ENCODE measurements around the gene CHD6. TPM values are rescaled to one million over a fixed set of nuclear protein-coding genes. Genes with fewer than 3 reads are reported as not detected.
A peak's percentile ranks its signal among the peaks of the same experiment; 100 is the strongest.

The CHD6 gene
- total RNA-seq, 2 experiments from 2014 or later = 18.4 to 19.5 TPM

DNA sequence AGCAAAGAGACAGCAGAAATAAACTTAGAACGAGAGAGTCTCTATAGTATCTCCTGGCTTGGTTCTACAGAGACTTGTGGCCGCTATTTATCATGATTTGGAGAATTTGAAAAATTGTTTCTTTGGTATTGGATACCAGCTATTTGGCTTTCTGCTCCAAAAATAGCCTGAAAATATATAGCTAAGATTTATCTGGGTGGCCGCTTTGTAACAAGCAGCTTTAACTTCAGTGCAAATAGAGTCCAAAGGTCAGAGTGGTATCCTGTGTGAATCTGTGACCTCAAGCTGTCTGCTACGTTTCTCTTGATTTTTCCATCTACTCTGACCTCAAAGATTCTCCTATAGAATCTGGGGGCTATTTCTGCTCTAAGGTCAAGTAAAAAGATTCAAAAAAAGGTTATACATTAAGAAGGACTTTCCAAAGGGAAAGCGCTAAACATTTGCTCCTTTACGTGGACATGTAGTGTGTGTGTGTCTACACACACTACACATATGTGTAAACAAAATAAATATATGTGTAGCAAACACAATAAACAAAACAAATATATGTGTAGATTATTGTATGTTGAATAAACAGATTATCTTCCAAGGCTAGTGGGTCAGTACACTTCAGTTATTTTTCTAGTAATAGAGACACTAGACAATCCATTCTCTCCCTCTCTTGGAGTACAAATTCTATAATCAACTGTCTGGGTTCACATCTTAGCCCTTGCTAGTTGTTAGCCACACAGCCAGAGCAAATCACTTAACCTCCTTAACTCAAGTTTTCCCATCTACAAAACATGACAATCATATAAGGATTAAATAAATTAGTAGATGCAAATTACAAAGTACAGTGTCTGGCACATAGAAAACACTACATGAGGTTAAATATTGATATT is 40.8 kb downstream of the CHD6 start:
- H3K27ac Mint-ChIP-seq = peak overlapping the region; percentile 2
- H3K36me3 Mint-ChIP-seq = peaks cover 11% of the 10 kb centered on the region
- H3K4me1 Mint-ChIP-seq = peaks cover 56% of the 10 kb centered on the region
- DNase-seq = no peak
- H3K27me3 Mint-ChIP-seq = no peaks in the 10 kb centered on the region
- no peak overlapping the region for H3K4me3 Mint-ChIP-seq
- H3K9me3 Mint-ChIP-seq = peaks cover 4% of the 10 kb centered on the region

GRCh38 chr20:41575412-41575811 is 42.8 kb downstream of the CHD6 start:
- Mint-ChIP-seq H3K4me3 (no peak overlapping the region), H3K4me1 (peaks cover 62% of the 10 kb centered on the region), H3K27me3 (no peaks in the 10 kb centered on the region), H3K36me3 (peaks cover 14% of the 10 kb centered on the region), H3K27ac (no peak overlapping the region), H3K9me3 (peaks cover 4% of the 10 kb centered on the region)
- DNase-seq = no peak

DNA sequence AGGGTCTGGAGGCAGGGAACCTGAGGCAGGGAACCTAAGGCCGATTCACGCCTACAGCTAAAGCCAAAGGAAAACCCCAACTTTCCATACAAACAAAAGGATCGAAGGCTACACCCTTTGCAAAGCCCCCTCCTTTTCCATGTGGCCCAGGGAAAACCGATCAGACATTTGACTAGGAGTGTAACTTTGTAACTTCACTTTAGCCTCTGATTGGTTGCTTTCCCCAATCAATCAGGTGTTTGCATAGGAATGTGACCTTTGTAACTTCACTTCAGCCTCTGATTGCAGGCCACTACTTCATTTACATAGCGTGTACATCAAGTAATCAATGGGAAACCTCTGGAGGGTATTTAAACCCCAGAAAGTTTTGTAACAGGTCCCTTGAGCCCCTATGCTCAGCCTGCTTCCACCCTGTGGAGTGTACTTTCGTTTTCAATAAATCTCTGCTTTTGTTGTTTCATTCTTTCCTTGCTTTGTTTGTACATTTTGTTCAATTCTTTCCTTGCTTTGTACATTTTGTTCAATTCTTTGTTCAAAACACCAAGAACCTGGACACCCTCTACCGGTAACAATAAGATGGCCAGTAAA is 43.3 kb downstream of the CHD6 start:
- no peak overlapping the region for H3K4me3 Mint-ChIP-seq
- H3K27ac Mint-ChIP-seq = no peak overlapping the region
- no peaks in the 10 kb centered on the region for H3K27me3 Mint-ChIP-seq
- peaks cover 4% of the 10 kb centered on the region for H3K9me3 Mint-ChIP-seq
- H3K4me1 Mint-ChIP-seq = peaks cover 64% of the 10 kb centered on the region
- H3K36me3 Mint-ChIP-seq = peaks cover 14% of the 10 kb centered on the region
- DNase-seq = no peak

- DNase-seq = no peak
- Mint-ChIP-seq H3K27me3 (no peaks in the 10 kb centered on the region), H3K27ac (peak overlapping the region; percentile 19), H3K4me3 (no peak overlapping the region), H3K9me3 (peaks cover 4% of the 10 kb centered on the region), H3K36me3 (peaks cover 14% of the 10 kb centered on the region), H3K4me1 (peaks cover 66% of the 10 kb centered on the region)
Observed at GRCh38 chr20:41573955-41574354, 44.2 kb downstream of the CHD6 start.

- peaks cover 66% of the 10 kb centered on the region for H3K4me1 Mint-ChIP-seq
- no peak for DNase-seq
- no peak overlapping the region for H3K4me3 Mint-ChIP-seq
- H3K27ac Mint-ChIP-seq = no peak overlapping the region
- peaks cover 4% of the 10 kb centered on the region for H3K9me3 Mint-ChIP-seq
- no peaks in the 10 kb centered on the region for H3K27me3 Mint-ChIP-seq
- peaks cover 20% of the 10 kb centered on the region for H3K36me3 Mint-ChIP-seq
Observed at GRCh38 chr20:41572010-41572572, 46.1 kb downstream of the CHD6 start.

GRCh38 chr20:41571006-41571405 is 47.2 kb downstream of the CHD6 start:
- no peak for DNase-seq
- Mint-ChIP-seq H3K27me3 (no peaks in the 10 kb centered on the region), H3K9me3 (peaks cover 5% of the 10 kb centered on the region), H3K36me3 (peaks cover 28% of the 10 kb centered on the region), H3K4me3 (no peak overlapping the region), H3K27ac (no peak overlapping the region), H3K4me1 (peaks cover 63% of the 10 kb centered on the region)

- H3K27me3 Mint-ChIP-seq = no peaks in the 10 kb centered on the region
- H3K36me3 Mint-ChIP-seq = peaks cover 31% of the 10 kb centered on the region
- H3K4me1 Mint-ChIP-seq = peaks cover 65% of the 10 kb centered on the region
- no peak overlapping the region for H3K4me3 Mint-ChIP-seq
- no peak overlapping the region for H3K27ac Mint-ChIP-seq
- peaks cover 4% of the 10 kb centered on the region for H3K9me3 Mint-ChIP-seq
- DNase-seq = no peak
Observed at GRCh38 chr20:41570557-41570956, 47.6 kb downstream of the CHD6 start.

DNA sequence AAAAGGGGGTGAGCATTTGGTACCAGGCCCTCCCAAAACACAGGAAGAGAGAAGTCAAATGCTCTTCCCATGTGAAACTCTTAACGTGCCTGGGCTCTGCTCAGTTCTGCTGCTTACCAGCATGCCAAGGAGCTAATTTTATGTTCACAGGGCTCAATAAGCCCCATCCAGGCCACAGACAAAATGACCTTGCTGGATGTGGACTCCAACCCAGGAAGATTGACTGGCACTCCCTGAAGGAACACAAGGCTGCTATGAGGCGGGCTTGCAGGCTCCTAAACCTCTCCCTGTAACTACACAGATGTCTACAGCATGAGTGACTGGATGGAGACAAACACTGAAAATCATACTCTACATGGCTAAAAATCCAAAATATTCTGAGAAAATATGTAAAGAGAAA is 50.6 kb downstream of the CHD6 start:
- no peak for DNase-seq
- peaks cover 59% of the 10 kb centered on the region for H3K4me1 Mint-ChIP-seq
- H3K36me3 Mint-ChIP-seq = peaks cover 29% of the 10 kb centered on the region
- no peaks in the 10 kb centered on the region for H3K27me3 Mint-ChIP-seq
- H3K4me3 Mint-ChIP-seq = no peak overlapping the region
- peaks cover 5% of the 10 kb centered on the region for H3K9me3 Mint-ChIP-seq
- no peak overlapping the region for H3K27ac Mint-ChIP-seq

DNA sequence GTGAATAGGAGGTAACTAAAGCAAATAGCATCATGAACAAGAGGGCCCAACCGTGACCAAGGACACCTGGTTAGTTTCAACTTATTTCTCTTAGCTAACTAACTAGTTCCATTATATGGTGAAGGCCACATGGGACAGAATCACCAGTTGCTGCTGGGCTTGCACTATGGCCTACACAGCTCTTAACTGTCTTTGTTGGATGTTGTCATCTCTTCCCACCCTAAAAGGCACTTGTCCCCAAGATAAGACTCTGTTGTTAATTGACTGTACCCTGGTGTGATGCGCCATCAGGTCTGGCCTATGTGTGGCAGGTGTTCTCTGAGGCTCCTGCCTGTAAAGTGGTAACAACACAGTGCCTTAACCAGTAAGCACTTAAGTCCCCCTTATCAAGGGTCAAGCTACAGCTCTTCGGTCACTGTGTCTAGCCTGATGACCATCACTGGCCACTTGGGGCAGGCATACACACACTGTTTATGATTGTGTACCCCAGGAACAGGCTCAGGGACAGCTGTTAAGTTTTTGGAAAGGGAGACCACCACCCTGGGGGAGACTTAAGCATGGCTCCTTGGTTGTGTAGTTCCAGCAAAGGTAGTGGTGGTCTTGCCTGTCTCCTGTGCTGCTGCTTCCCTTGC is 51.2 kb downstream of the CHD6 start:
- Mint-ChIP-seq H3K27ac (no peak overlapping the region), H3K4me3 (no peak overlapping the region), H3K9me3 (peaks cover 5% of the 10 kb centered on the region), H3K4me1 (peaks cover 57% of the 10 kb centered on the region), H3K36me3 (peaks cover 29% of the 10 kb centered on the region), H3K27me3 (no peaks in the 10 kb centered on the region)
- DNase-seq = no peak

DNA sequence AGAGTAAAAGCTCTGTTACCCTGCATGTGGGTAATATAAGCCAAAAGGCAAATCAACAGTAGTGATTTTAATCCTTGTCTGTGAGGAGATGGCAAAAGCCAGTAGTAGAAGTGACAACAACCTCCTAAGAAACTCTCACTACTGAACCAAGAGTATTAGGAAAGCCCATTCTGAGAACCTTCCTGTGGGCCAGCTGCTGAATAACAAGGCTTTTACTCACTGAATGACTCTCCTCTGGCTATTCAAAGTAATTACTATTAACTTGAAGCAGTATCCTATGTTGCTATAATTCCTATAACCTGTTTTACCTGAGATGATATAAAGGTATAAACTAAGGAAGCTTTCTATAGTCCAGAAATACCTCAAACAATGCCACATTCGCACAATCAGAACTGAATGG is 55.1 kb downstream of the CHD6 start:
- DNase-seq = no peak
- no peak overlapping the region for H3K27ac Mint-ChIP-seq
- H3K9me3 Mint-ChIP-seq = peaks cover 7% of the 10 kb centered on the region
- peaks cover 62% of the 10 kb centered on the region for H3K4me1 Mint-ChIP-seq
- H3K27me3 Mint-ChIP-seq = no peaks in the 10 kb centered on the region
- H3K4me3 Mint-ChIP-seq = no peak overlapping the region
- H3K36me3 Mint-ChIP-seq = peaks cover 35% of the 10 kb centered on the region

- peaks cover 14% of the 10 kb centered on the region for H3K9me3 Mint-ChIP-seq
- H3K27me3 Mint-ChIP-seq = no peaks in the 10 kb centered on the region
- no peak overlapping the region for H3K27ac Mint-ChIP-seq
- H3K4me1 Mint-ChIP-seq = peaks cover 50% of the 10 kb centered on the region
- peaks cover 37% of the 10 kb centered on the region for H3K36me3 Mint-ChIP-seq
- no peak overlapping the region for H3K4me3 Mint-ChIP-seq
- no peak for DNase-seq
Observed at GRCh38 chr20:41560970-41561369, 57.2 kb downstream of the CHD6 start.

- Mint-ChIP-seq H3K36me3 (peaks cover 27% of the 10 kb centered on the region), H3K9me3 (peaks cover 12% of the 10 kb centered on the region), H3K4me3 (no peak overlapping the region), H3K27ac (no peak overlapping the region), H3K4me1 (peaks cover 42% of the 10 kb centered on the region), H3K27me3 (no peaks in the 10 kb centered on the region)
- DNase-seq = no peak
Observed at GRCh38 chr20:41559658-41560057, 58.5 kb downstream of the CHD6 start.

DNA sequence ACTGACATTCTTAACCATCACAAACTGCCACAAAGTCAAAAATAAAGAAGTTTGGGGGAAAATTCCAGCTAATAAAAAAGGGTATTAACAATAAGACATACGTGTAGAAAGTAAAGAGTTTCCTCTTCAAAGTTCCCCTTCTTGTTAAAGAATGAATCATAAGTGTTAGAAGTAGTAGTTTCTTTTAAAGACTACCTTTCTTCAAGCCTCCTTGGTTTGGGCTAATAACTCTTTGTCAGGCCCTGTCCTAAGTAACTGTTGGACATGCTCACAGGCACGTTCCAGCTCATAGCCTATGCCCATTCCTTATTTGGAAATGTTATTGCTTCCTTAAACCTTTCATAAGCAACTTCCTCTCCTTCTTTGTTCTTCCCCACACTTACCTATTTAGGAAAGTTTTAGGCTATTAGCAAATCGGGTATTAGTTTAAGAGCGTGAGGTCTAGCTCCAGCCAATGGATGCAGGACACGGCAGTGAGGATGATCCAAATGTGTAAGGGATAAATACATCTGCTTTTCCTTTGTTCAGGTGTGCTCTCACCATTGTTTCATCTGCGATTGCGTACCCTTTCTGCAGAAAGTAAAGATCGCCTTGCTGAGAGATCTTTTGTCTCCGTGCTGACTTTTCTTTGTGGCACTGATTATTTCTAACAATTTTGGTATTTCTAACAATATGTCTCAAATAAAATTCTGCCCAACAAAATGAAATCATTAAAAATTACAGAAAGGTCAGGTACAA is 64.9 kb downstream of the CHD6 start:
- Mint-ChIP-seq H3K27ac (no peak overlapping the region), H3K4me1 (peaks cover 22% of the 10 kb centered on the region), H3K36me3 (peaks cover 51% of the 10 kb centered on the region), H3K27me3 (no peaks in the 10 kb centered on the region), H3K9me3 (peaks cover 16% of the 10 kb centered on the region), H3K4me3 (no peak overlapping the region)
- no peak for DNase-seq

GRCh38 chr20:41552295-41553068 is 65.7 kb downstream of the CHD6 start:
- Mint-ChIP-seq H3K4me1 (peaks cover 23% of the 10 kb centered on the region), H3K9me3 (peaks cover 14% of the 10 kb centered on the region), H3K36me3 (peaks cover 46% of the 10 kb centered on the region), H3K4me3 (no peak overlapping the region), H3K27me3 (no peaks in the 10 kb centered on the region), H3K27ac (no peak overlapping the region)
- no peak for DNase-seq
